ENCODE results near the gene ACACA. TPM values are rescaled to one million over a fixed set of nuclear protein-coding genes. Genes with fewer than 3 reads are reported as not detected.

ACACA gene
- total and polyA plus RNA-seq, 9 of the 15 experiments (the other 6 are each of a cell fraction or from before 2014, with no cell fraction given) = 35.9 to 135 (median 88.4) TPM

- TF ChIP-seq, protein P1, sequence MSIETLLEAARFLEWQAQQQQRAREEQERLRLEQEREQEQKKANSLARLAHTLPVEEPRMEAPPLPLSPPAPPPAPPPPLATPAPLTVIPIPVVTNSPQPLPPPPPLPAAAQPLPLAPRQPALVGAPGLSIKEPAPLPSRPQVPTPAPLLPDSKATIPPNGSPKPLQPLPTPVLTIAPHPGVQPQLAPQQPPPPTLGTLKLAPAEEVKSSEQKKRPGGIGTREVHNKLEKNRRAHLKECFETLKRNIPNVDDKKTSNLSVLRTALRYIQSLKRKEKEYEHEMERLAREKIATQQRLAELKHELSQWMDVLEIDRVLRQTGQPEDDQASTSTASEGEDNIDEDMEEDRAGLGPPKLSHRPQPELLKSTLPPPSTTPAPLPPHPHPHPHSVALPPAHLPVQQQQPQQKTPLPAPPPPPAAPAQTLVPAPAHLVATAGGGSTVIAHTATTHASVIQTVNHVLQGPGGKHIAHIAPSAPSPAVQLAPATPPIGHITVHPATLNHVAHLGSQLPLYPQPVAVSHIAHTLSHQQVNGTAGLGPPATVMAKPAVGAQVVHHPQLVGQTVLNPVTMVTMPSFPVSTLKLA (conservative IDR thresholded peaks at IDR 0.05) = peak; percentile 88 to 96; a peak in 3 of 4 replicates
- TF ChIP-seq E2F3 (CRISPR knock-in tag; IDR thresholded peaks at IDR 0.05) (peak; percentile 53; the same call in 1 of the 2 replicates), EP300 (IDR thresholded peaks at IDR 0.05; ENCODE audit: low read length) (no peak), POLR2G (IDR thresholded peaks at IDR 0.05; ENCODE audit: low read depth, low read length) (peak; percentile 94), ZNF263 (CRISPR knock-in tag; IDR thresholded peaks at IDR 0.05; ENCODE audit: borderline replicate concordance) (no peak), BHLHE40 (IDR thresholded peaks at IDR 0.05; ENCODE audit: low read length) (0 out of 2 replicates have a peak, but pooled peaks have one; percentile 1), MED1 (CRISPR knock-in tag; IDR thresholded peaks at IDR 0.05; ENCODE audit: borderline replicate concordance) (no peak), ARID4B (CRISPR knock-in tag; IDR thresholded peaks at IDR 0.05) (peak; percentile 72; the same call in 1 of the 2 replicates), SIRT6 (IDR thresholded peaks at IDR 0.05; ENCODE audit: low read depth, low read length) (no peak), UBTF (IDR thresholded peaks at IDR 0.05; ENCODE audit: borderline replicate concordance in 1 of 2, low read depth in 2 of 2, low read length in 2 of 2) (peak in 1 of 2 experiments; percentile 33; a peak in 1 of 4 replicates), ZNF121 (CRISPR knock-in tag; conservative IDR thresholded peaks at IDR 0.05) (no peak)
- TF ChIP-seq, protein P2, sequence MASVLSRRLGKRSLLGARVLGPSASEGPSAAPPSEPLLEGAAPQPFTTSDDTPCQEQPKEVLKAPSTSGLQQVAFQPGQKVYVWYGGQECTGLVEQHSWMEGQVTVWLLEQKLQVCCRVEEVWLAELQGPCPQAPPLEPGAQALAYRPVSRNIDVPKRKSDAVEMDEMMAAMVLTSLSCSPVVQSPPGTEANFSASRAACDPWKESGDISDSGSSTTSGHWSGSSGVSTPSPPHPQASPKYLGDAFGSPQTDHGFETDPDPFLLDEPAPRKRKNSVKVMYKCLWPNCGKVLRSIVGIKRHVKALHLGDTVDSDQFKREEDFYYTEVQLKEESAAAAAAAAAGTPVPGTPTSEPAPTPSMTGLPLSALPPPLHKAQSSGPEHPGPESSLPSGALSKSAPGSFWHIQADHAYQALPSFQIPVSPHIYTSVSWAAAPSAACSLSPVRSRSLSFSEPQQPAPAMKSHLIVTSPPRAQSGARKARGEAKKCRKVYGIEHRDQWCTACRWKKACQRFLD (CRISPR knock-in tag; IDR thresholded peaks at IDR 0.05) = no peak
- TF ChIP-seq, protein P3, sequence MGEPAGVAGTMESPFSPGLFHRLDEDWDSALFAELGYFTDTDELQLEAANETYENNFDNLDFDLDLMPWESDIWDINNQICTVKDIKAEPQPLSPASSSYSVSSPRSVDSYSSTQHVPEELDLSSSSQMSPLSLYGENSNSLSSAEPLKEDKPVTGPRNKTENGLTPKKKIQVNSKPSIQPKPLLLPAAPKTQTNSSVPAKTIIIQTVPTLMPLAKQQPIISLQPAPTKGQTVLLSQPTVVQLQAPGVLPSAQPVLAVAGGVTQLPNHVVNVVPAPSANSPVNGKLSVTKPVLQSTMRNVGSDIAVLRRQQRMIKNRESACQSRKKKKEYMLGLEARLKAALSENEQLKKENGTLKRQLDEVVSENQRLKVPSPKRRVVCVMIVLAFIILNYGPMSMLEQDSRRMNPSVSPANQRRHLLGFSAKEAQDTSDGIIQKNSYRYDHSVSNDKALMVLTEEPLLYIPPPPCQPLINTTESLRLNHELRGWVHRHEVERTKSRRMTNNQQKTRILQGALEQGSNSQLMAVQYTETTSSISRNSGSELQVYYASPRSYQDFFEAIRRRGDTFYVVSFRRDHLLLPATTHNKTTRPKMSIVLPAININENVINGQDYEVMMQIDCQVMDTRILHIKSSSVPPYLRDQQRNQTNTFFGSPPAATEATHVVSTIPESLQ (CRISPR knock-in tag; IDR thresholded peaks at IDR 0.05) = no peak
Observed at GRCh38 chr17:37358830-37359681, 47.6 kb downstream of the ACACA start (continued).

Data from K562 (cell line).